Stimulated activated CD8-positive, alpha-beta memory T cell treated with anti-CD3 and anti-CD28 coated beads, Interleukin-15, amount 100 ng/mL, for 1 hour (primary cell): ENCODE results near the gene PHF1.
"Not testable (repeated sequence)": the region's sequence is repeated elsewhere in the genome, so short reads cannot be mapped to it uniquely, and the experiment has no call there.

Source experiments
- DNase-seq: peaks from one replicate; pipeline ENCODE4 v3.0.0-alpha.2; 2020; ENCODE audit warnings: low read depth

The PHF1 gene

DNA sequence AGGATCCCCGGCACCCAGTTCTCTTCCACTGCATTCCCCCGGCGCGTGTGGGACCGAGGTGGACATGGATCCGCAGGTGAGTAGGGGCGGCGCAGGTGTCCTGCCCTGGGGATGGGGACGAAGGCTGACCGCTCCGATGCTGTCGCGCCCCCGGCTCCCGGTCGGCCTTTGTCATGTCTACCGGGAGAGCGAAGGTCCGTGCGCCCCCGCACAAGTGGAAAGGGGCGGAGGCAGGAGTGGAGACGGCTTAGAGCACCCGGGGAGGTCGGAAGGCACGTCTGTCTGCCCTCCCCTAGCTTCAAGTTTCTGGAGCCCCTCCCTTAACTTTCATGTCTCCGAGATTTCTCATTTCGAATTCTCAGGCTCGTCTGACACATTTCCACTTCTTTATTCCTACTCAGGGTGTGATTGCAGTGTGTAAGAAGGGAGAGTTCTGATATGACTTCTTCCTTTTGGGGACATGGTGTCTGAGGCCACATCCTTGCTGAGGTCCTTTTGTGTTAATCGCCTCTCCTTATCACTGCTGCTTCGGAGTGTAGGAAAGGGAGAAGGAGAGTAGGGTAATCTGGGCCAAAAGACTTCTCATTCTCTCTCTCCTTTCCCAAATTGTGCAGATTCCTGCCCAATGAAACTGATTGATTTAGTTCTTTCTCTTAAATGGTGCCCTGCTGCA, 18.8 kb upstream of the PHF1 start:
- no peak for DNase-seq

DNA sequence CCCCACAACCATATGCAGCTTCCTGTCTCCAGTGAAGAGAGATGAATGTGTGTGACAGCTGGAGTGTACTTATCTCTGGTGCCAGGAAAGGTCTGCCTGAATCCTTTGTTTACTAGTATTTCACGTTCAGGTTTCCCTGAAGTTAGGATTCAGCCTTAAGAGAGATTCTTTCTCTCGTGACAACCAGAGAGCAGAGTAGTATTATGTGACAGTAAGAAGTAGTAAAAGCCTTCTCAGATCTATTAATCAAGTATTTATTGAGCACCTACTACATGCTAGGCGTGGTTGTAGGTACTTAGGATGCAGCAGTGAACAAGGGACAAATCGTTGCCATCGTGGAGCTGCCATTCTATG, 18.2 kb upstream of the PHF1 start:
- no peak for DNase-seq

- DNase-seq, result no peak
These were observed 17.8 kb upstream of the PHF1 start for GRCh38 chr6:33392979-33393378.

GRCh38 chr6:33397541-33397940, 13.3 kb upstream of the PHF1 start:
- DNase-seq, result no peak

DNA sequence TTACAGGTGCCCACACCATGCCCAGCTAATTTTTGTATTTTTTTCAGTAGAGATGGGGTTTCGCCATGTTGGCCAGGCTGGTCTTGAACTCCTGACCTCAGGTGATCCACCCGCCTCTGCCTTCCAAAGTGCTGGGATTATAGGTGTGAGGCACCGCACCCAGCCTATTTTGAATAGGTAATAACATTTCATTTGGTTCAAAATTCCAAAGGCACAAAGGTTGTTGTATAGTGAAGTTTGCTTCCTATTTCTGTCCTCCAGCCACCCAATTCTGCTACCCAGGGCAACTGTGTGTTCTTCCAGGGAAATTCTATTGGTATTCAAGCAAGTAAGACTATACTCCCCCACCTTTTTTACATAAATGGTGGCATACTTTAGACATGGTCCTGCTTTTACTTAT, 12.2 kb upstream of the PHF1 start:
- DNase-seq, result not testable (repeated sequence)

DNA sequence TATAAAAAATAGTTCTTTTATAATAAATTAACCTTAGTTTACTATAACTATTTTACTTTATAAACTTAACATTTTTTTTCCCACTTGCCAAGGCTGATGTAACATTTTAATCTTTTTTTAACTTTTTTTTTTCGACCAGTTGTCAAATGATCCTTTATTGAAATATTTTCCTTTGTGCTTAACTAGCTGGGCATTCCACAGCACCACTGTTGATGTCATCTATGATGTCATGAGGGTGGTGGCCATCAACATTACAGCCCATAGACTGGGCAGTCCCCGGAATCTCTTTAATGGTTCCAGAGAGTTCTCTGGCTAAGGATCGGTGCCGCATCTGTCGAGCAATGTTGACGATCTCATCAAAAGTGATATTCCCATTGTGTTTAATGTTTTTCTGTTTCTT, 10.9 kb upstream of the PHF1 start:
- DNase-seq, result not testable (repeated sequence)

GRCh38 chr6:33404884-33405283, 5.9 kb upstream of the PHF1 start:
- DNase-seq, result no peak

DNA sequence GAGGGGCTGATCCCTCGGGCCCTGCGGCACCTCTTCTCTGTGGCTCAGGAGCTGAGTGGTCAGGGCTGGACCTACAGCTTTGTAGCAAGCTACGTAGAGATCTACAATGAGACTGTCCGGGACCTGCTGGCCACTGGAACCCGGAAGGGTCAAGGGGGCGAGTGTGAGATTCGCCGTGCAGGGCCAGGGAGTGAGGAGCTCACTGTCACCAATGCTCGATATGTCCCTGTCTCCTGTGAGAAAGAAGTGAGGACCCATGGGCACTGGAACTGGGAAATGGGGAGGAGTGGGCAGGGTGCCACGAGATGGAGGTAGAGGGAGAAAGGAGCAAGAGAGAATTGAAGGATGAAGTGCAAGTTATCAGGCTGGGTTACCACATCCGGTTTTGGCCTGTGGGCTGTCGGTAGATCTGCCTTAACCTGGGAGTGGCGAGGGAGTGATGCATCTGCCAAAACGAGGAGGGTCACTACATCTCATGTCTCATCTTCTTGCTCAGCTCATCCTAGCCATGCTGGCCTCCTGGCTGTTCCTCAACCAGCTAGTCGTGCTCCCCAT, 5.4 kb upstream of the PHF1 start:
- no peak for DNase-seq

DNA sequence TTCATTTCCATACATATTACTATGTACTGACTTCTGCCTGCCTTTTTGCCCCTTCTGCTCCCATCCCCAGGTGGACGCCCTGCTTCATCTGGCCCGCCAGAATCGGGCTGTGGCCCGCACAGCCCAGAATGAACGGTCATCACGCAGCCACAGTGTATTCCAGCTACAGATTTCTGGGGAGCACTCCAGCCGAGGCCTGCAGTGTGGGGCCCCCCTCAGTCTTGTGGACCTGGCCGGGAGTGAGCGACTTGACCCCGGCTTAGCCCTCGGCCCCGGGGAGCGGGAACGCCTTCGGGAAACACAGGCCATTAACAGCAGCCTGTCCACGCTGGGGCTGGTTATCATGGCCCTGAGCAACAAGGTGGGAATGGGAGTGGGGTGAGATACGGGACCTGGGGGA, 4.7 kb upstream of the PHF1 start:
- no peak for DNase-seq

GRCh38 chr6:33407132-33407718, 3.6 kb upstream of the PHF1 start:
- DNase-seq, result no peak

DNA sequence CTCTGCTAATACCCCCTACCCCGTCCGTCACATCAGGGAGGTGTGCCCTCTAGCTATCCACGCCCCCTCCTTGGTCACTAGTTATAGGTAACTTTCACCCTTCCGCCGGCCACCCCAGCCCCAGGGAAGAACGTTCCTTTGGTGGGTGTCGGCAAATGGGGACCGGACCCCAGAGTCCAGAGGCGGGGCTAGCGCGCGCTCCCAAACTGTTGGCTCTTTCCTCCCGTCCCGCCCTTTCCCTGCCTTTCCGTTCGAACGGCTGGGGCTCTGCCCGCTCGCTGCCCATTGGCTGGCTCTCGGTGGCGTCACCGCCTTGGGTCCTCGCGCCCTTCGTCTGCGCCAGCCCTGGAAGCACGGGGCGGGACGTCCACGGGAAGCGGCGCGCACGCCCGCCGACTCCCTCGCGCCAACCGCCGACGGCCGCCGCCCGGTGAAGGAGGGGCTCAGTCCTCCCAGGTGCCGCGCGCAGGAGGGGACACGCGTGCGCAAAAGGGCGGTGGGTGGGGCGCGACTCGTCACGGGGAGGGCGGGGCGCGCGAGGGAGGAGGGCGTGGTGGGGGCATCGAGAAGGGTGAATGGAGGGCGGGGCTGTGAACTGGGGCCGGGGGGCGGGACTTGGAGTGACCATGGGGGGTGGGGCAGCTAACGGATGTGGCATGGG, 634 bp upstream of the PHF1 start:
- DNase-seq, result peak; percentile 98

- DNase-seq, result no peak
These were observed 805 bp downstream of the PHF1 start for GRCh38 chr6:33411632-33412005.

DNA sequence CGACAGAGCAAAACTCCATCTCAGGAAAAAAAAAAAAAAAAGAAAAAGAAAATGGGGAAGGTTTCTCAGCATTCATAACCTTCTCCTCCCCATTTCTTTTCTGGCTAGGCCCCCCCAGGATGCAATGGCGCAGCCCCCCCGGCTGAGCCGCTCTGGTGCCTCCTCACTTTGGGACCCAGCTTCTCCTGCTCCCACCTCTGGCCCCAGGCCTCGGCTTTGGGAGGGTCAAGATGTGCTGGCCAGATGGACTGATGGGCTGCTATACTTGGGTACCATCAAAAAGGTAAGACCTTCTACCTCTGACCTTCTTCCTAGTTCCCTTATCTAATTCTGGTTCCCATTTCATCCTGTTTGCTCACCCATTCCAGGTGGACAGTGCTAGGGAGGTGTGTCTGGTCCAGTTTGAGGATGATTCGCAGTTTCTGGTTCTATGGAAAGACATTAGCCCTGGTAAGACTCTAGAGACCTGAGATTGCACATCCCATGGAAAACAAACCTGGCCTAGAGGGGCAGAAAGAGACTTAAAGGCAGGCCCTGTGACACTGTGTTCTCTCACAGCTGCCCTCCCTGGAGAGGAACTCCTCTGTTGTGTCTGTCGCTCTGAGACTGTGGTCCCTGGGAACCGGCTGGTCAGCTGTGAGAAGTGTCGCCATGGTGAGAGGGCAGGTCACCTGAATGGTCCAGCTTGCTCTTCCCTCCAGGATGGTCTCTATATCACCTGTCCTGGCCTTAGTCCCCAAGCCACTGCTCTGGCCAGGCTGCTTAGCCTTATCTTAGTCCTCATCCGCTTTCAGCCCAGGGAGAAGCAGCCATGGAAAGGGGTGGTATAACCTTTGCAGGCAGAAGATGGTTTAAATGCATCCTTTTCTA, 1.6 kb downstream of the PHF1 start:
- DNase-seq, result no peak

GRCh38 chr6:33413241-33414120, 2.7 kb downstream of the PHF1 start:
- no peak for DNase-seq

GRCh38 chr6:33414592-33415271, 3.9 kb downstream of the PHF1 start:
- DNase-seq, result no peak

DNA sequence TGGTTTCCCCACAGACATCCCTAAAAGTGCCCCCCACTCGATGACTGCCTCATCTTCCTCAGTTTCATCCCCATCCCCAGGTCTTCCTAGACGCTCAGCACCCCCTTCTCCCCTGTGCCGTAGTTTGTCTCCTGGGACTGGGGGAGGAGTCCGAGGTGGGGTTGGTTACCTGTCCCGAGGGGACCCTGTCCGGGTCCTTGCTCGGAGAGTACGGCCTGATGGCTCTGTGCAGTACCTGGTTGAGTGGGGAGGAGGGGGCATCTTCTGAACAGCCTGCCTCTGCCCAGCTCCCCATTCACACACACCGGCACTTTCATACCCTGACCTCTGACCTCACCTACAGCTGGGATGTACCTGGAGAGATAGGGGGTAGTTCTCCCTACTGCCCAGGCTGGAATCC, 5.0 kb downstream of the PHF1 start:
- DNase-seq, result no peak

DNA sequence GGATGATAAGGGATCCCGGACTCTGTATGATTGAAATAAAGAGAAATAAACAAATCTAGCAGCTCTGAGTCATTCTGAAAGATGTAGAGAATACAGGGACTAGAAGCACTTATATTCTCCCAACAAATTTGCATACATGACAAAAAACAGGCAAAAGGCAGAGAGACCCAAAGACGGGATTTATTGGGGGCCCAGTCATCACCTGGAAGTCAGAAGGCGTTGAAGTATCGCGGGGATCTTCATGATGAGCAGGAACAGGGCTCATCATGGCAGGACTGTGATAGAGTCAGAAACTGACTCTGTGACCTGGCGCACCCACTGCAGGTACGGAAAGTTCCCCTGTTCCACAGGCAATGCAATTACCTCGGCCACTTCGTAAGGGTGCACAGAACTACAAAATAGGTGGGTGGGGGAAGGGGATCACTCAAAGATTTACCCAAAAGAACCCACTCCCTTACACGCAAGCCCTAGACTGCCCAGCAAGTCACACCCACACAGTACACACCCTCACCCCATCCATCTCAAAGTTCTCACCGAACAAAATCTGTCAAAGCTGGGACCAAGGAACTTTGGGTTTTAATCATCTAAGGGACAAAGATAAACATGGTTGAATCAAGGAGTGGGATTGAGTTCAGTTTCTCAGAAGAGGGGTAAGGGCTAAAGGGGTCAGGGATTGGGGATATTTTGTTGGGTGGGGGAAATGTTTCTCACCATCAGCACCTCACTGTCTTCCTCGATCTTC, 5.7 kb downstream of the PHF1 start:
- no peak for DNase-seq

GRCh38 chr6:33417128-33417902, 6.5 kb downstream of the PHF1 start:
- DNase-seq, result no peak

DNA sequence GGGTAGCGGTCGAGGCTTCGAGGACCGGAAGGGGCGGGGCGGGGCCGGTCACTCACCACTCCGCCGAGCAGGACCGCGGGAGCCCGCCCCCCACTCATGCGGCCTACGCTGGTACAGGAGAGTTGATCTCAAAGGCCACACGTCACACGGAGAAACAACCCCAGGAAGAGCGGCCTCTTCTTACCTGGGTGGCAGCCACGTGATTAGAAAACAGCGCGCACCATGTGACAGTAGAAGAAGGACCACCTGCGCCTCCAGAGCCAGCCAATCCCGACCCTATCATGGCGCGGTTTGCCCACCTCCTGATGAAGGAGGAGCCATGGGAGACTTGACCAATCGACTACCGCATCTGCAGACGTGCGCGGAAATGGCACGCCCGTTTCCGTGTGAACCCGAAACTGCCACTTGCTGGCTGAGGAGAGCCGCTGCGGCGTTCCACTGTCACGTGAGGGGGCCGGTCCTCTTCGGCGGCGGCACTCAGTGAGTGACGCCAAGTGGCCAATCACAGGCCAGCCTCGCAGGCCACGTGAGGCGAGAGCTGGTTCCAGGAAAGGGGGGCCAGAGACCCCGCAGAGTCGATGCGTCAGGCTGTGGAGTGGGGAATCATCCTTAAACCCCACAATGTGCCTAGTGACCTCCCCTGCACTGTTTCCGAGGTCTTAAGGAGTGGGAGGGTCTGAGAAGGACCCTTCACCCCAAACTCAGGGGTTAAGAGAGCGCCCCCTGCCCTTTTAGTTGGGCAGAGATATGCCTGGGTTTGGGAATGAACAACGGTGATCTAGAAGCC, 7.3 kb downstream of the PHF1 start, which contains the start of gene CUTA:
Gene CUTA, minus strand, starts transcription at position 205 of the 787 bp plus-strand sequence. Its CDS starts 107 bp downstream, at position 98.
- DNase-seq, result peak; percentile 96
